ENCODE data around the gene NDFIP1.

DNA sequence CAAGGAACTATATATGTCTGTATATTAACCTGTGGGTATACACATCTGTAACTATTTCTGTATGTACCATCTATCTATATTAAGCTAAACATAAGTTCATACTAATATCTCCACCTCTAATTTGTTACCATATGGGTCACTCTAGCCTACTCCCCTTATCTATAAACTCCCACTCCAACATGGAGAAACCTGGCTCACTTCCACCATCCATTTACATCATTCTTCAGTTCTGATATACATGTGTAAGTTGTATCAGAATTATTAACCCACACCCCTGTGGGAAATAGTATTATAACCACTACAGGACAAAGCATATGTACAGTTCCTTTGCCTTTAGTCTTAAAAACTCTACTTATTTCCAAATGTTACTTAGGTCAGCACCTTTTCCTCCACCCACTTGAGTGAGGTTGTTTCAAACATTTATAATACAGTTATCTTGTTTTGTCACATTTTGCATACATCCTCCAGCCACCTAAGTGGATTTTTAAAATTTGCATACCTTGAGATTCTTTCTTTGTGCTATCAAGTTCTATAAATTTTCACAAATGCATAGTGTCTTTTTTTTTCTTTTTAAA, 10.6 kb downstream of the NDFIP1 start:
- no peak for TF ChIP-seq CTCF (IDR thresholded peaks at IDR 0.05)
- TF ChIP-seq POLR2AphosphoS5 (IDR thresholded peaks at IDR 0.05; ENCODE audit: insufficient read depth in 1 of 2, low read depth in 1 of 2) = no peak
